Measurements from ENCODE around the gene NAGS. TPM values are rescaled to one million over a fixed set of nuclear protein-coding genes. Genes with fewer than 3 reads are reported as not detected.

The NAGS gene
- total and polyA plus RNA-seq, 2 experiments from 2014 or later = 4.2 to 7.2 TPM

- no peak for TF ChIP-seq ZNF462 (CRISPR knock-in tag; IDR thresholded peaks at IDR 0.05)
These were observed 16.1 kb upstream of the NAGS start (continued) for GRCh38 chr17:43988301-43988700.

- H3K27ac Mint-ChIP-seq = no peak overlapping the region
- H3K4me1 Mint-ChIP-seq = peaks cover 3% of the 10 kb centered on the region
- peaks cover 4% of the 10 kb centered on the region for H3K27me3 Mint-ChIP-seq (ENCODE audit: insufficient read depth, low read depth, poor library complexity)
These were observed 11.8 kb upstream of the NAGS start for GRCh38 chr17:43992641-43993040.

More at GRCh38 chr17:43992641-43993040, 11.8 kb upstream of the NAGS start:
- no peak for DNase-seq (ENCODE audit: low spot score)
- Histone ChIP-seq H3K79me2 (replicated peaks; ENCODE audit: insufficient read depth) (no peaks in the 10 kb centered on the region), H4K20me1 (replicated peaks; ENCODE audit: insufficient read depth) (no peaks in the 10 kb centered on the region), H3K4me1 (ENCODE audit: insufficient read depth) (no peaks in the 10 kb centered on the region), H3K4me2 (no peak overlapping the region), H3K27me3 (ENCODE audit: insufficient read depth) (peaks cover 10% of the 10 kb centered on the region), H3F3A (replicated peaks; ENCODE audit: low read depth) (no peaks in the 10 kb centered on the region), H3K9me2 (ENCODE audit: insufficient read depth) (no peaks in the 10 kb centered on the region), H3K4me3 (no peak overlapping the region), H3K36me3 (ENCODE audit: insufficient read depth) (no peaks in the 10 kb centered on the region), H2AFZ (no peak overlapping the region), H3K27ac (ENCODE audit: low read depth) (no peak overlapping the region)
- no peaks in the 10 kb centered on the region for H3K36me3 Mint-ChIP-seq (ENCODE audit: low read depth)
- no peaks in the 10 kb centered on the region for H3K9me3 Mint-ChIP-seq
- TF ChIP-seq CREB1 (CRISPR knock-in tag; IDR thresholded peaks at IDR 0.05; ENCODE audit: low read depth) (no peak), ZNF331 (CRISPR knock-in tag; IDR thresholded peaks at IDR 0.05; ENCODE audit: low read depth) (no peak), REST (IDR thresholded peaks at IDR 0.05; ENCODE audit: unreplicated experiment) (no peak)
- H3K4me3 Mint-ChIP-seq = no peak overlapping the region
- ATAC-seq = no peak
